GM18867 (cell line): ENCODE measurements around the gene FAM227A.
"Not testable (repeated sequence)": the region's sequence is repeated elsewhere in the genome, so short reads cannot be mapped to it uniquely, and the experiment has no call there.

Experiments
- ATAC-seq: cut with Tn5 transposase; IDR thresholded peaks from one replicate; pipeline ENCODE4 v1.9.1; 2021; ENCODE audit warnings: mild to moderate bottlenecking, moderate library complexity; ENCODE audit not compliant: unreplicated experiment

Gene FAM227A

GRCh38 chr22:38674888-38675287 is 18.7 kb upstream of the FAM227A start:
- no peak for ATAC-seq

- peak; percentile 35 for ATAC-seq
These were observed 1.1 kb upstream of the FAM227A start for GRCh38 chr22:38657045-38657909.

- ATAC-seq, result no peak
These were observed 505 bp downstream of the FAM227A start for GRCh38 chr22:38655519-38656255.

GRCh38 chr22:38653741-38654140 is 2.5 kb downstream of the FAM227A start:
- no peak for ATAC-seq

- no peak for ATAC-seq
These were observed 3.3 kb downstream of the FAM227A start for GRCh38 chr22:38652859-38653258.

- no peak for ATAC-seq
These were observed 6.2 kb downstream of the FAM227A start for GRCh38 chr22:38649841-38650522.

- ATAC-seq, result no peak
These were observed 10.8 kb downstream of the FAM227A start for GRCh38 chr22:38645430-38645829.

- not testable (repeated sequence) for ATAC-seq
These were observed 11.9 kb downstream of the FAM227A start for GRCh38 chr22:38644245-38644644.

GRCh38 chr22:38641476-38642040 is 14.6 kb downstream of the FAM227A start:
- ATAC-seq, result no peak

GRCh38 chr22:38638728-38639127 is 17.5 kb downstream of the FAM227A start:
- ATAC-seq, result no peak

- no peak for ATAC-seq
These were observed 18.0 kb downstream of the FAM227A start for GRCh38 chr22:38638216-38638615.

- no peak for ATAC-seq
These were observed 23.7 kb downstream of the FAM227A start for GRCh38 chr22:38632528-38632927.

- no peak for ATAC-seq
These were observed 24.5 kb downstream of the FAM227A start for GRCh38 chr22:38631724-38632123.

- no peak for ATAC-seq
These were observed 27.1 kb downstream of the FAM227A start for GRCh38 chr22:38629108-38629507.

- no peak for ATAC-seq
These were observed 27.7 kb downstream of the FAM227A start for GRCh38 chr22:38628444-38628843.

GRCh38 chr22:38623351-38623750 is 32.8 kb downstream of the FAM227A start:
- ATAC-seq, result no peak

- no peak for ATAC-seq
These were observed 37.5 kb downstream of the FAM227A start for GRCh38 chr22:38618682-38619081.

GRCh38 chr22:38618258-38618657 is 37.9 kb downstream of the FAM227A start:
- ATAC-seq, result no peak

GRCh38 chr22:38615064-38615405 is 41.2 kb downstream of the FAM227A start:
- ATAC-seq, result not testable (repeated sequence)

GRCh38 chr22:38614332-38615063 is 41.7 kb downstream of the FAM227A start:
- no peak for ATAC-seq

GRCh38 chr22:38613588-38613987 is 42.6 kb downstream of the FAM227A start:
- ATAC-seq, result no peak
